ENCODE data around the gene ADAM12.

Gene ADAM12

DNA sequence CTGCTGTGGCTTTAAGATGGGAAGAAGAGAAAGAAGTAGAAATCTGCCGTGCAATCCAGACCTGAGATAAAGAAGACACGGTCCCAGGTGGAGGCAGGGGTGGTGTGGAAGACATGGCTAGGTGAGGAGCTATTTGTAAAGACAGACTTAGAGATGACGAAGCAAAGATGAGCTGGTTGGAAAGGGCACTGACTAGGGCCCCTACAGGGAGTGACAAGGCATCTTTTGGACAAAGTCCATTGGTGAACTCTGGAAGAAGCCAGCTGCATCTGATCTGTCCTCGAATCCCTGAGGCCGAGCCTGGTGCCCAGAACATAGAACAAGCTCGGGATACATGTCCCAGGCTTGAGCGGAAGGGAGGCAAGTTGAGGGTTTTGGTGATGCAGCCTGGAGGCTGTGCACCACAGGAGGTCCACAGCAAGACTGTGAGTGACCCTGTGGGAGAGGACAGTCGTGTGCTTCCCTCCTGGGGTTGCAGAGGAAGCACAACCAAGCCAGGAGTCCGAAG is 191.2 kb downstream of the ADAM12 start:
- ChIA-PET POLR2A (no interaction called here), CTCF (no interaction called here)
- H3K36me3 ChIP-seq (ENCODE audit: control insufficient read depth in 2 of 2, insufficient read depth in 1 of 2, low read length in 2 of 2), result no peaks in the 10 kb centered on the region
- H3K4me3 ChIP-seq (ENCODE audit: low read depth, low read length), result no peak overlapping the region
- no peaks in the 10 kb centered on the region for H3K9me3 ChIP-seq (ENCODE audit: control insufficient read depth, insufficient read depth, low read depth, low read length)
- peak; percentile 81 for TF ChIP-seq ZIC2 (tag by site-specific recombination; IDR thresholded peaks at IDR 0.05)
- TF ChIP-seq ZNF549 (tag by site-specific recombination; IDR thresholded peaks at IDR 0.05), result no peak
- H3K4me1 ChIP-seq (ENCODE audit: control insufficient read depth, insufficient read depth, low read length), result no peaks in the 10 kb centered on the region
- no peak overlapping the region for H3K27ac ChIP-seq (ENCODE audit: extremely low read depth, low read depth, low read length)

- Histone ChIP-seq H3K4me1 (ENCODE audit: control insufficient read depth, insufficient read depth, low read length) (no peaks in the 10 kb centered on the region), H3K4me3 (ENCODE audit: low read depth, low read length) (no peak overlapping the region), H3K27ac (ENCODE audit: extremely low read depth, low read depth, low read length) (no peak overlapping the region), H3K9me3 (ENCODE audit: control insufficient read depth, insufficient read depth, low read depth, low read length) (no peaks in the 10 kb centered on the region), H3K36me3 (ENCODE audit: control insufficient read depth in 2 of 2, insufficient read depth in 1 of 2, low read length in 2 of 2) (no peaks in the 10 kb centered on the region)
- ChIA-PET CTCF (no interaction called here), POLR2A (no interaction called here)
- TF ChIP-seq ZIC2 (tag by site-specific recombination; IDR thresholded peaks at IDR 0.05) (0 out of 2 replicates have a peak, but pooled peaks have one; percentile 16), OVOL3 (tag by site-specific recombination; IDR thresholded peaks at IDR 0.05) (no peak)
Observed at GRCh38 chr10:126196281-126196680, 192.0 kb downstream of the ADAM12 start.

GRCh38 chr10:126191192-126191591 is 197.1 kb downstream of the ADAM12 start:
- Histone ChIP-seq H3K36me3 (ENCODE audit: control insufficient read depth in 2 of 2, insufficient read depth in 1 of 2, low read length in 2 of 2) (no peaks in the 10 kb centered on the region), H3K27ac (ENCODE audit: extremely low read depth, low read depth, low read length) (no peak overlapping the region), H3K9me3 (ENCODE audit: control insufficient read depth, insufficient read depth, low read depth, low read length) (no peaks in the 10 kb centered on the region), H3K4me3 (ENCODE audit: low read depth, low read length) (no peak overlapping the region), H3K4me1 (ENCODE audit: control insufficient read depth, insufficient read depth, low read length) (no peaks in the 10 kb centered on the region)
- CTCF ChIA-PET, result interaction anchor here (0.5 kb wide), 1 partner anchor 29 kb away, joined by 6 read pairs; no protein-coding TSS in a partner anchor
- POLR2A ChIA-PET, result no interaction called here
- TF ChIP-seq ZNF362 (tag by site-specific recombination; IDR thresholded peaks at IDR 0.05) (no peak), ZEB2 (tag by site-specific recombination; IDR thresholded peaks at IDR 0.05) (peak; percentile 84), ZNF776 (tag by site-specific recombination; IDR thresholded peaks at IDR 0.05; ENCODE audit: borderline replicate concordance) (no peak), FEZF1 (tag by site-specific recombination; IDR thresholded peaks at IDR 0.05) (peak; percentile 88), GFI1B (tag by site-specific recombination; IDR thresholded peaks at IDR 0.05) (peak; percentile 22; the same call in 1 of the 2 replicates), OSR2 (tag by site-specific recombination; IDR thresholded peaks at IDR 0.05) (peak; percentile 94), ZNF112 (tag by site-specific recombination; IDR thresholded peaks at IDR 0.05) (no peak), ZNF664 (tag by site-specific recombination; IDR thresholded peaks at IDR 0.05) (no peak), ZSCAN30 (tag by site-specific recombination; IDR thresholded peaks at IDR 0.05) (peak; percentile 58; the same call in 1 of the 2 replicates), ZNF830 (tag by site-specific recombination; IDR thresholded peaks at IDR 0.05; ENCODE audit: low read depth) (no peak), REST (tag by site-specific recombination; IDR thresholded peaks at IDR 0.05) (no peak), ZIC2 (tag by site-specific recombination; IDR thresholded peaks at IDR 0.05) (peak; percentile 97), ZNF148 (tag by site-specific recombination; IDR thresholded peaks at IDR 0.05; ENCODE audit: borderline replicate concordance) (no peak), ZBTB20 (tag by site-specific recombination; IDR thresholded peaks at IDR 0.05) (no peak), ZBTB21 (tag by site-specific recombination; IDR thresholded peaks at IDR 0.05) (no peak), MYNN (tag by site-specific recombination; IDR thresholded peaks at IDR 0.05; ENCODE audit: borderline replicate concordance) (no peak), ZNF433 (tag by site-specific recombination; IDR thresholded peaks at IDR 0.05; ENCODE audit: low read depth) (no peak), YY2 (tag by site-specific recombination; IDR thresholded peaks at IDR 0.05) (no peak), ZNF114 (tag by site-specific recombination; IDR thresholded peaks at IDR 0.05) (no peak)
- TF ChIP-seq, protein P1, sequence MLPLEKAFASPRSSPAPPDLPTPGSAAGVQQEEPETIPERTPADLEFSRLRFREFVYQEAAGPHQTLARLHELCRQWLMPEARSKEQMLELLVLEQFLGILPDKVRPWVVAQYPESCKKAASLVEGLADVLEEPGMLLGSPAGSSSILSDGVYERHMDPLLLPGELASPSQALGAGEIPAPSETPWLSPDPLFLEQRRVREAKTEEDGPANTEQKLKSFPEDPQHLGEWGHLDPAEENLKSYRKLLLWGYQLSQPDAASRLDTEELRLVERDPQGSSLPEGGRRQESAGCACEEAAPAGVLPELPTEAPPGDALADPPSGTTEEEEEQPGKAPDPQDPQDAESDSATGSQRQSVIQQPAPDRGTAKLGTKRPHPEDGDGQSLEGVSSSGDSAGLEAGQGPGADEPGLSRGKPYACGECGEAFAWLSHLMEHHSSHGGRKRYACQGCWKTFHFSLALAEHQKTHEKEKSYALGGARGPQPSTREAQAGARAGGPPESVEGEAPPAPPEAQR (tag by site-specific recombination; IDR thresholded peaks at IDR 0.05), result no peak
